ENCODE measurements around the gene OR7G2.

OR7G2 gene

DNA sequence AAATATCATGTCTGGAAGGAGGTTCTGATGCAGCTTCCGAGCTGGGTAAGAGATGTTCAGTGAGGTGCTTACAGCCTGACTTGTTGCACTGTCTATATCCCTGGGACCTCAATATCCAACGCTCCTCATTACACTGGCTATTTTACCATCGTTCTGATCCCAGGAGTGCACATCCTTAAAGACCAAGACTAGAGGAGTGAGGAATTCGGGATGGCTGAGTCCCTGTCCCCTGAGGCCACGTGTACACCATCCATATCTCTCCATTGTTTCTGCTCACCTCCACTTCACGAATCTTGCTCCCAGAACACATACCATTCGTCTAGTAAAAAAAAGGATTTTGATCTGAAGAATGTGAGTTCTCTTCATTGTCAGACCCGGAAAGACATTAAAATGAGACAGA, at the start of gene OR7G2:
Gene OR7G2 (minus strand): TSS at position 101 of the 400 bp plus-strand sequence. CDS start 4,232 bp downstream, outside the sequence.
- DNase-seq, result no peak

DNA sequence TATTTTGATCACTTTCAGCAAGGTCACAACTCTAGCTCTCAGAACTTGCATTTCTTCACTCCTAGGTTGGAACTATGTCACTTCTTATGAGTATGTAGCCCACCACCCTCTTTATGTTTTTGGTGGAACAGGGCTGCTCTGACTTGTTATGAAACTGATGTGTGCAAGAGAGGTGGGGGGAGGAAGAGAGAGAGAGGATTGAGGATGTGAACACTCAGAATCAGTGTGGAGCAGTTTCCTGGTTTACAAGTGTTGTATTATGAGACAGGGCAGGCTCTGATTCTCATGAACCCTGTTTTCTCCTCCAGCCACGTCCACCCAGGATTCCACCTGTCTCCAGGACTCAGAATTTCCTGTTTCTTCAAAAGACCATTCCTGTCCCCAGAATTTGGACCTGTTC, 49.0 kb upstream of the OR7G2 start:
- DNase-seq, result no peak

DNA sequence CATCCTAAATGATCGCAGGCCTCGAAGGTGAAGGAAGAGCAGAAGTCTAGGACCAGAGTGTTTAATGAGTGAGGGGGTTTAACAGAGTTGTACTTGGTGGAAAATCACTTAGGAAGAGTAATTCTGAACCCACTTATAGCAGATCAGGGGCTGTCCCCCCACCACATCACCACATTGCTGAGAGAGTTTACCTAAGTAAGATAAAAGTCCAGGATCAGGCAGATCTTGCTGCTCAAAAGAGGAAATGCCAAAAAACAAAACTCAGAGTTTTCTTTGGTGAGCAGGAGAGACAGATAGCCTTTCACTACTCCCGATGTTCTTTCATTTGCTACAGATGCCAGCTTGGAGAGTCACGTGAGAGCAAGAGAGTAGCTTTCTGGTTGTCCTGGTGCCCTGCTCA, 48.3 kb upstream of the OR7G2 start:
- no peak for DNase-seq

DNA sequence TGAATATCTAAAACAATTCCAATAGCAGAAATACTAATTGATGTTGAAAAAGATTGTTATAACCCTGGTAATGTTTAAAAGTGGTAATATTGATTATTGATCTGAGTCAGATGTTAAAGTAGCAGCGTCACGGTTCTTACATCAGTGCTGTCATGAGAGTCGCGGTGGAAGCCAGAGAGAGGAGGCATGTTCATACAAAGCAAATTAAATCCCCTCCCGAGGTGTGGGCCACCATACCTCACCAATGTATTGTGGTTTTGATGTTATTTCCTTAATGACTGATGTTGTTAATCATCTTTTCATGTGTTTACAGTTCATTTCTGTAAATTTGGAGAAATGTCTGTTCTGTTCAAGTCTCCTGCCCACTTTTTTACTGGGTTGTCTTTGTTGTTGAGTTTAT, 44.1 kb upstream of the OR7G2 start:
- DNase-seq, result no peak

DNA sequence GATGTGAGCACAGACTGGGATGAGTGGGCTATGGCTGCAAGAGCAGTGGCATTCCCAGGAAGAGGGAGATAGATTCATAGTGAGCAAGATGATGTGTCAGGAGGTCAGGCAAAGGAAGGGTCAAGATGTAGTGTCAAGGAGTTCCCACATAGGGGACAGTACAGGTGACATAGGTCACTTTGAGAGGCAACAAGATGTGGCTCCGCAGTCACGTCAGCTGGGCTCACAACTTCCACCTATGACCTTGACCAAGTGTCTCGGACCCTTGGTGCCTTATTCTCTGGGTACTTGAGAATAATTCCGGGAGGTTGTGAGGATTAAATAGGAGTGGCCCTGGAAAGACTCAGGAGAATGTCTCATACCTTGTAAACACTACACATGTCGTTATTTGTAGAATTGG, 43.4 kb upstream of the OR7G2 start:
- no peak for DNase-seq

DNA sequence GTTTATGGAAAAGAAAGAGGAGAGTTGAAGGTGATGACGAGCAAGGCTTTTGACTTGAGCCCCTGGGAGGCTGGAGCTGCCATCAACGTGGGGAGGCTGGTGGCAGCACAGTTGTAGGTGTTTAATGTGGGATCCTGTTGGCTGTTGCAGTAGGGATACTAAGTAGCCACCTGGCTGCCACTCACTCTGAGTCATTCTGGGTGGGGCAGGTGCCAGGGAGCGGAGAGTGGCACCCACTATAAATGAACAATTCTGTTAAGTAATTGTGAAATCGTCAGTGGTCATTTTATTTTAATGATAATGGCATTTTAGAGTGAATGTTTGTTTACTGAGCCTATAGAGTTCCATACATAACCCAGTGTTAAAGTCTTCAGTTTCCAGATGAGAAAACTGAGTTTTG, 42.7 kb upstream of the OR7G2 start:
- no peak for DNase-seq

DNA sequence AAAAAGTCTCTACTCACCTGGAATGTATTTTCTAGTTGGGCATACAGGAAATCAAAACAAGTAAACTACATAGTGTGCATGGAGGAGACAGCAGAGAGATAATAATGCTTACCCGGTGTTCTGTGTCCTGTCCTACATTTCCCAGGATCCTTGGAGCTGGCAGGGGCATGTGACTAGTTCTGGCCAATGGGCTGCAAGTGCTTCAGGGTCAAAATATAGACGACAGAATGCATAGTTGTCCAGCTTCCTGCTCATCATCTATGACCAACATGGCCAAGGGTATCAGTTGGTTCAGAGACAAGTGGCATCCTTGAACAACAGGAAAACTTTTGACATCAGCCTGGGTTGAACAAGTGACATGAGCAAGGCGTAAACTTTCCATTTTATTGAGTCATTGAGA, 41.4 kb upstream of the OR7G2 start:
- no peak for DNase-seq

DNA sequence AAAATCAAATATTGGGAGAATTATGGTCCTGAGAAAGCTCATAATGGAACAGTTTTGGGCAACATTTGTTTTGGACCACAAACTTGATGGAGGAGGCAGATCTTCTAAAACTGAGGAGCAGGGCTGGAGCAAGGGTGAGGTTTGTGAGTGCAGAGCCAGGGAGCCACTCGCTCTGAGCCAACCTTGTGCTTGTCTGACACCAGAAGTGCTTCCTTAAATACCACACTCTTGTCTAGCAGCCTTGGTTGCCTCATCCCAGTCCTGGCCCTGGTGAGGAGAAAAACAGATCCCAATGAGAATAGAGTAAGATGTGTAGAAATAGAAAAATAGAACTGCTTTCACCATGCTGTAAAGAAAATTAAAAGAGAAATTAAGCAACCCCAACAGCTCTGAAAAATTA, 39.6 kb upstream of the OR7G2 start:
- no peak for DNase-seq

DNA sequence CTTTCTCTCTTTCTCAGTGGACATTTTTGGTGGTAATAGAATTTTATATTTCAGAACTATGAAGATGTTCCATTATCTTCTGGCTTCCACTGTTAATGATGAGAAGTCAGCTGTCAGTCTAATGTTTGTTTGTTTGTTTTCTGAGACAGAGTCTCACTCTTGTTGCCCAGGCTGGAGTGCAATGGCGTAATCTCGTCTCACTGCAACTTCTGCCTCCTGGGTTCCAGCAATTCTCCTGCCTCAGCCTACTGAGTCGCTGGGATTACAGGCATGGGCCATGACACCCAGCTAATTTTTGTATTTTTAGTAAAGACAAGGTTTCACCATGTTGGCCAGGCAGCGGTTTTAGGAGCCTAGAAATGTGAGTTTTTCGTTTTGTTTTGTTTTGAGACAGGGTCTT, 37.6 kb upstream of the OR7G2 start:
- DNase-seq, result no peak

DNA sequence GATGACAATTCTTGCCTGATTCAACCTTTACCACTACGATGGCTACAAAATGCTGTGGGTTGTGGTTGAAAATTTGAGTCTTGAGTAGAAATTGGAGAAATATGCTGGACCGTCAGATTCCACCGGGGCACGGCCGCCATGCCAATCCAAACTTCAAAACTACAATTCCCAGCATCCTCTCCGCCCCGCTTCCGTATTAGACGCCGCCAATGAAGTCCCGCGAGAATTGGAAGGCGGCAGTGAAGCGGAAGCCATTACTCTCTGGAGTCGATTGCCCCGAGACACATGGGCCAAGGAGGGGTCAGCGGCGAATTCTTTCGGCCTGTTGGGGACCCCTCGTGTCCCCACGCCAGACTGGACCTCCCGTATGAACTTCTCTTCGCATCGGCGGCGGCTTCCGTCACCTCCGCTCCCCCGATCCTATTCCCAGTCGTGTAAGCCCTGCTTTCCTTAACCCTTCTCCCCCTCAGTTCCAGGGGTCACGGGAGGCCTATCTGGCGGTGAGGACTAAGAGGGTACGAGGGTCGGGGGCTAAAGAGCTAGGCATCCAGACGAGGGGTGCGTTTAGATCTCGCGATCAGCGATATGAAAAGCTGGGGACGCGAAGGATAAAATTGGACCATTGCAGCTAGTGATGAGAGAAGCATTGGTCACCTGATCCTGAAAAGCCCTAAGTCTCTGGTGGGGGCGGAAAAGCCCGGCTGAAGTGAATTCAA, 33.0 kb upstream of the OR7G2 start, which contains the start of gene ZNF317:
Gene ZNF317 (plus strand): TSS at position 239 of the 716 bp plus-strand sequence. CDS start 15,620 bp downstream, outside the sequence.
- peak; percentile 94 for DNase-seq

DNA sequence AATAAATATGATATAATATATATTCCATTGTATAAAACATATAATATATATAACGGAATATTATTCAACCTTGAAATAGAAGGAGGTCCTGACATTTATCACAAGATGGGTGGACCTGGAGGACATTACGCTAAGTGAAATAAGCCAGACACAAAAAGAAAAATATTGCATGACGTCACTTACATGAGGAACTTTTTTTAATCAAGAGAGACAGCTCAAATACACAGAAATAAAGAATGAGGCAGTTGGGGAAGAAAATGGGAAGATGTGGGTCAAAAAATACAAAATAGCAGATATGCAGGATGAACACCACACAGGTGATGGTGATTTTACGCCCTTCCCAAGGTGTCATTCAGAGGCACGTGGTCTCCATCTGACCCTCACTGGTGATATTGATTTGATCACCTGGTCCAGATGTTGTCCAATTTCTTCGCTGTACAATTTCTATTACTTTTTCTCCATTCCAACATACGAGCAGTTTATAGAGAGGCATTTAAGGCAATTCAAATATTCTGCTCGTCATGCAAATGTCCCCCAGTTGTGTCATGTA, 32.4 kb upstream of the OR7G2 start:
- no peak for DNase-seq

DNA sequence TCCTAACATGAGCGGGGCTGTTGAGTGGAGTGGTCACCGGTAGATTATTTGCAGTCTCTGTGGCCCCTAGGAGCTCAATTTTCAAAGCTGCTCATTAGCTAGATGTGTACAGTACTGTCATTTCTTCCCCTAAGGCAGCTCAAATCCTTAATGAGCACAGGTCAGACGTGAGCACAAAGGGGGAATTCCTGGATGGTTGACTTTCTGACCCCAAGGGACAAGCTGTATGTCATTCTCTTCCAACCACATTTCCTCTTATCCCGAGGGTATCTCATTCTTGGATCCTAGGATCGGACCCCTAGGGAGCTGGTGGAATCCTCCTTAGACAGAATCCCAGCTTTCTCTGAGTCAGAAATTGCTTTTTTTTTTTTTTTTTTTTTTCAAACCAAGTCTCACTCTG, 25.1 kb upstream of the OR7G2 start:
- no peak for DNase-seq

DNA sequence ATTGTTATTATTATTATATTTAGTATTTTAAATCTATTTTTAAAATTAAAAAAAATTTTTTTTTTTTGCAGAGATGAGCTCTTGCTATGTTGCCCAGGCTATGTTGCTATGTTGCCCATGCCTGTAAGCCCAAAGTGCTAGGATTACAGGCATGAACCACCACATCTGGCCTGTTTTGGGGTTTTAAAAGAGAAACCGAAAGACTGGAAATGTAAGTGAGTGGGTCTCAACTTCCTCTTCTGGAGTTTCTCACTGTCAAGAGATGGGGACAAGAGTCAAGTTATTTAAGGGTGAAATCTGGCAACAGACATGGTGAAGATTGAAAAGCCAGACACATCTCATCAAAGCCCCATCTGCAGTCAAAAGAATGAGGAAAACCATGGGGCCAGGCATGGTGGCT, 23.7 kb upstream of the OR7G2 start:
- no peak for DNase-seq

DNA sequence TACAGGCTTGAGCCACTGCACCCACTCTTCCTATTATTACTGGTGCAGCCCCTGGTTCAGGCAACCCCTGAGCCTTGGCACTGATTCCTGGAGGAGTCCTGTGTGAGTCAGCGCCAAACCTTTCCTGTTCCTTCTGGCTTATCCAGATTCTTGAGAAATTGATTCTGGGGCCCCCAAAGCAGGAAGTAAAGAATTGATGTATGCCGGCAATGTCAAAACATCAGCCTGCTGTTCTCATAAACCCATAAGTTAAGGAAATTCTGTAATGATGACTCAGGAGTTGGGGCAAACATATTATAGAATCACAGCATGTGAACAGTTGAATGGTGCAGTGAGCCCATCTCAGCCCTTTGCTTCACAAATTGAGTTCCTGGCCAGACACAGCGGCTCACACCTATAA, 20.9 kb upstream of the OR7G2 start:
- DNase-seq, result no peak

DNA sequence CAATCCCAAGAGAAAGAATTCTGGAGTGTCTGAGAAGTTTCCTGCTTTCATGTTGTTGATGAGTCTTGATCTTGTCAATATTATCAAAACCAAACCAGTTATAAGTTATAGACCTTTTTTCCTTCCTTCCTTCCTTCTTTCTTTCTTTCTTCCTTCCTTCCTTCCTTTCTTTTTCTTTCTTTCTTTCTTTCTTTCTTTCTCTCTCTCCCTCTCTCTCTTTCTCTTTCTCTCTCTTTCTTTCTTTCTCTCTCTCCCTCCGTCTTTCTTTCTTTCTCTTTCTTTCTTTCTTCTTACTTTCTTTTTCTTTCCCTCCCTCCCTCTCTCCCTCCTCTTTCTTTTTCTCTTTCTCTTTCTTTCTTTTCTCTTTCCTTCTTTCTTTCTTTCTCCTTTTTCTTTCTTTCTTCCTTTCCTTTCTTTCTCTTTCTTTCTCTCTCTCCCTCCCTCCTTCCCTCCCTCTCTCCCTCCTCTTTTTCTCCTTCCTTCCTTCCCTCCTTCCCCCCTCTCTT, 19.7 kb upstream of the OR7G2 start, which contains the start of gene OR7G3:
Gene OR7G3 (minus strand): TSS at position 51 of the 506 bp plus-strand sequence. CDS start 0 bp downstream, at position 51.
- no peak for DNase-seq

DNA sequence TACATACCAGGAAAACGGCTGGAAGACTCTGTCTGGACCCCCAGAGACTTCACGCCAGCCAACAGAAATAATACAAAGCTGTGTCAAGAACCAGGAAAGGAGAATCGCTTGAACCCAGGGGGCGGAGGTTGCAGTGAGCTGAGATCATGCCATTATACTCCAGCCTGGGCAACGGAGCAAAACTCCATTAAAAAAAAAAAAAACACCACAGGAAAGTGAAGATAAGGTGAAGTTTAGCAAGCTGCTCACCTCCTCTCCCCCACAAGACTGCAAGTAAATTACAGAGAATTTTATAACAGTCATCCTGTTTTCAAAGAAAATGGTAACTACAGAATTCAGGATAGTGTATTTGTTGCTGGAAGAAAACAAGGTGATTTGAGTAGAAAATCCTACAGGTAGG, 9.3 kb upstream of the OR7G2 start:
- no peak for DNase-seq

DNA sequence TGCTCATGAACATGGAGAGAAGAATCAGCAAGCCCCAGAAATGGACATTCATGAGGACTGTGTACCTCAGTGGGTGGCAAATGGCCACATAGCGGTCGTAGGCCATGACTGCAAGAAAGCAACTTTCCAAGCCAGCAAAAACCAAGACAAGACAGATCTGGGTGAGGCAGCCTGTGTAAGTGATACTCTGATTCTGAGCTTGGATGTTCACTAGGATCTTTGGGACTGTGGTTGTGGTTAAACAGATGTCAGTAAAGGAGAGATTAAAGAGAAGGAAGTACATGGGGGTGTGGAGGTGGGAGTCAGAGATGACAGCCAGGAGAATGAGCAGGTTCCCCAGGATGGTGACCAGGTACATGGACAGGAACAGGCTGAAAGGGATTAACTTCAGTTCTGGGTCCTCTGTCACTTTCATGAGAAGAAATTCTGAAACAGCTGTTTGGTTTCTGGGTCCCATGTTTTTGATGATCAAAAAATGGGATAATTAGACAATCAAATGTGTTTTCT, 8.1 kb upstream of the OR7G2 start, which contains the start of gene OR7G1:
Gene OR7G1 (minus strand): TSS at position 457 of the 507 bp plus-strand sequence. CDS start 0 bp downstream, at position 457.
- no peak for DNase-seq

DNA sequence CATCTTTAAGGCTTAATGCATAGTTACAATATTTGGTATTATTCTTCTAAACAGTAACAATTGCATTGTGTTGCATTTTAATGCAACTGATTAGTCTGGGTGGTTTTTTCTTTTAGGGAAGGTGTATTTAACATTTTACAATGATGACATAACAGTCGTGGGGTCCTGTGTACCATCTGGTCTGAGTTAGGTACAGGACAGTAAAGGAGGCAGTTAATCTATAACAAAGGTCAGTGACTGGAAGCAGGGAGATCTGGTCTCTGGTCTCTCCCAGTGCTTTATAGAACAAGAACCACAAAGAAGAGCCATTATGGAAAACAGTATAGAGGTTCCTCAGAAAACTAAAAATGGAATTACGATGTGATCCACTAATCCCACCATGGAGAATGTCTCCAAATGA, 2.7 kb upstream of the OR7G2 start:
- DNase-seq, result no peak

DNA sequence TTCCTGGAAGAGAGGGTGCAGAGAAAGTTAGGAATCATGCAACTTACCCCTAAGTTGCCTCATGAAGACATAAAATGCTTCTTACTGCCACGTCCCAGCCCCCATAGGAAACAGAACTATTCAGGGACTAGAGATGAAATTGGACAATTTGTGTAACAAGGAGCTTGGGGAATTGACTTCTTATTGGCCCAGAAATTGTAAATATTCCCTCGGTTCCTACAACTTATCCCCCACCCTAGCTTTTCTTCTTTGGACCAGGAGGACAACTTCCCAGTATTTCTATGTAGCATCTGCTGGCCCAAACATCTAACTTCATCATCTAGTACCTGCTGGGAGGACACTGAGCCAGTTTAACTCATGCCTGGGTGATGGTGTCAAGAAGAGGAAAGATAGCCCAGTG, 20.5 kb downstream of the OR7G2 start, which contains the start of gene OR1M1:
Gene OR1M1 (plus strand): TSS at position 301 of the 400 bp plus-strand sequence. CDS start 6,184 bp downstream, outside the sequence.
- no peak for DNase-seq

DNA sequence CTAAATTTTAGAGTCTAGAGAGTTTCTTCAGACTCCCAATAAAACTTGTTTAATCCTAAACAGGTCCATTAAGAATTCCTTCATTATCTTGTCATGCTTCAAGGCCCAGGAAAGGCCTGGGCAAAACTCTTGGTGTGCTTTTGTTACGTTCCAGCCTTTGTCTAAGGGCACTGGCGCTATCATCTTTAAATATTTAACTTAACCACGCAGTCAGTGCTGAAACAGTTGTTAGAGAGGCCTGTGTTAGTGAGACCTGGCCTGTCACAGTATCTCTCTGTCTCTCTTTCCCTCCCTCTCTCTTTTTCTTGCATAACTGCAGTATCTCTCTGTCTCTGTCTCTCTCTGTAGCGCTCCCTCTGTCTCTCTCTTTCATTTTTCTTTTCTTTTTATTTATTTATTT, 28.6 kb downstream of the OR7G2 start:
- no peak for DNase-seq

DNA sequence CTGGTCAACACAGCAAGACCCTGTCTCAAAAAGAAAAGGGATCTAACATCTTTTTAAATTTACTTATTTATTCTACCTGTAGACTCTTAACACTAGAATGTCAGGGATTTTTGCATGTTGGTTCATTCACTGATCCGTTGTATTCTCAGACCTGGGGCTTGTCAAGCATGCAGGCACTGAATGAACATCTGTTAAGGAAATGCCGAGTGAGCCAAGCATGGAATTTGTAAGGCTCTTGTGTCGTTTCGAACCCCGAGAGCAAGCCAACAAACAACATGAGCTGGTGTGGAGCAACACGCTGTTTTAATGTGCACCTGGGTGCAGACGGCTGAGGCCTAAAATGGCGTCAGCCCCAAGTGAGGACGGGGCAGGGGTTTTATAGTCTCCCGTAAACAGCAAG, 30.4 kb downstream of the OR7G2 start:
- no peak for DNase-seq

DNA sequence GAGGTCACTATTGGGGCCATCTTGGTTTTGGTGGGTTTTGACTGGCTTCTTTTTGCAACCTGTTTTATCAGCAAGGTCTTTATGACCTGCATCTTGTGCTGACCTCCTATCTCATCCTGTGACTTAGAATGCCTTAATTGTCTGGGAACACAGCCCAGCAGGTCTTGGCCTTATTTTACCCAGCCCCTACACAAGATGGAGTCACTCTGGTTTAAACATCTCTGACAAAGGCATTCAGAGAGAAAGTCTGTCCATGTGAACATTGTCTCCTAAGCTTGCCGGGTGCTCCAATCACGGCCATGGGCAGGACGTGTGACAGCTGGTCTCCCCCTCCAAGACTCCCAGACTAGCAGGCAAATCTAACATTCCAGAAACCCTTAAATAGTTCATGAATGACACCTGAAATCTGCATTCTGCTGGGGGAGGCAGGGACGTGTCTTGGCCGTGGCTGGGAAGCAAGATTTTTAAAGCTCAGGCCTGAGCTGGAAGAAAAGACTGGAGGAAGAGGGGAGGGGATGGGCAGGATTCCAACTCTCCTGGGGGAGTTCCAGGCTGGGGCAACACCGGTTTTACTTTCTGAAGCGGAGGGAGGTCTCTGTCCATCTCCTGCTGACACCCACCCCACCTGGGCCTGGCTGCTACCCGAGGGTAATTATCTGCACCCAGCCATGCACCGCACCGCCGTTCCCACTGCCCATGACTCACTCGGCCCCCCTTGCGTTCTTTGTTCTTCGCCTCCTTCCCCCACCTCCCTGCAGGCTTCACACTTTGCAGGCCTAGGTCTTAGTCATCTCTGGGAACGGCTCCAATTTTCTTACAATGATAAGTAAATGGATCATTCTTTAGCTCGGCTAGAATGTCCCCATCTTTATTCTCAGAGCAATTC, 32.0 kb downstream of the OR7G2 start:
- DNase-seq, result peak; percentile 9

DNA sequence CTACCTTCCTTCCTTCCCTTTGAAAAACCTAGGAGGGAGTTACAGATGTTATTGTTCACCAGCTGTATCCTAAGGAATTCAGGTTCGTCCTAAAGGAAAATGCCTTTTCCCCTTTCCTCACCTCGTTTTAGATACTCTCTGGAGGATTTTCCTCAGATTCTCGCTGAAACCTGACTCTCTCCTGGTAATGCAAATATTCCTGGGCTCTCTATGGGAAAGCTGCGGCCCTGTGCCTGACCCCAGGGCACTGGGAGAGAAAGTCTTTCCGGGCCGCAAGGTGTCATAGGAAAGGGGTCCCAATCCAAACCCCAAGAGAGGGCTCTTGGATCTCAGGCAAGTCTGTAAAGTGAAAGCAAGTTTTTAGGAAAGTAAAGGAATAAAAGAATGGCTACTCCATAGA, 33.5 kb downstream of the OR7G2 start:
- no peak for DNase-seq
